ENCODE results near the gene CMYA5.

Gene CMYA5

GRCh38 chr5:79798893-79799590 lies 109.4 kb downstream of the CMYA5 start:
- no peak for DNase-seq

GRCh38 chr5:79800979-79801827 lies 111.6 kb downstream of the CMYA5 start:
- no peak for DNase-seq

- DNase-seq: no peak
These were observed 112.8 kb downstream of the CMYA5 start for GRCh38 chr5:79802406-79802805.

- DNase-seq: no peak
These were observed 113.4 kb downstream of the CMYA5 start for GRCh38 chr5:79803007-79803406.

GRCh38 chr5:79806741-79807140 lies 117.1 kb downstream of the CMYA5 start:
- DNase-seq: no peak

GRCh38 chr5:79809743-79810142 lies 120.1 kb downstream of the CMYA5 start:
- no peak for DNase-seq

- DNase-seq: no peak
These were observed 121.4 kb downstream of the CMYA5 start for GRCh38 chr5:79811081-79811480.

GRCh38 chr5:79811904-79812303 lies 122.3 kb downstream of the CMYA5 start:
- no peak for DNase-seq

- no peak for DNase-seq
These were observed 125.1 kb downstream of the CMYA5 start for GRCh38 chr5:79814699-79815098.

- DNase-seq: no peak
These were observed 126.4 kb downstream of the CMYA5 start for GRCh38 chr5:79816014-79816413.

- DNase-seq: no peak
These were observed 131.0 kb downstream of the CMYA5 start for GRCh38 chr5:79820648-79821047.

- DNase-seq: no peak
These were observed 134.8 kb downstream of the CMYA5 start for GRCh38 chr5:79824444-79824843.

GRCh38 chr5:79825802-79826201 lies 136.2 kb downstream of the CMYA5 start:
- DNase-seq: no peak

- no peak for DNase-seq
These were observed 137.6 kb downstream of the CMYA5 start for GRCh38 chr5:79827159-79827629.

GRCh38 chr5:79829260-79829659 lies 139.6 kb downstream of the CMYA5 start:
- no peak for DNase-seq

- no peak for DNase-seq
These were observed 142.0 kb downstream of the CMYA5 start for GRCh38 chr5:79831381-79832309.

- no peak for DNase-seq
These were observed 143.3 kb downstream of the CMYA5 start for GRCh38 chr5:79832911-79833310.

- DNase-seq: no peak
These were observed 144.6 kb downstream of the CMYA5 start for GRCh38 chr5:79834098-79834753.

- DNase-seq: no peak
These were observed 145.4 kb downstream of the CMYA5 start for GRCh38 chr5:79834754-79835714.

- DNase-seq: no peak
These were observed 148.3 kb downstream of the CMYA5 start for GRCh38 chr5:79837761-79838551.

Data from NCI-H1105 (cell line).